Endodermal cell (in vitro differentiated cells): Measurements from ENCODE around the gene TMEM272. TPM values are rescaled to one million over a fixed set of nuclear protein-coding genes. Genes with fewer than 3 reads are reported as not detected.

Source experiments
- DNase-seq: peaks from one replicate; pipeline ENCODE4 v3.0.0-alpha.2; 2017
- H3K27ac ChIP-seq: 2 replicates; pipeline ENCODE4 v1.5.1; 2013; ENCODE audit warnings: mild to moderate bottlenecking, low read depth, low read length, moderate library complexity
- H3K27me3 ChIP-seq: 2 replicates; pipeline ENCODE4 v1.6.1; 2013; ENCODE audit warnings: mild to moderate bottlenecking, low read length, moderate library complexity; ENCODE audit not compliant: insufficient read depth, control insufficient read depth, poor library complexity, severe bottlenecking
- H3K36me3 ChIP-seq: 2 replicates; pipeline ENCODE4 v1.7.0; 2013; ENCODE audit warnings: mild to moderate bottlenecking, low read length, moderate library complexity; ENCODE audit not compliant: control insufficient read depth, insufficient read depth
- H3K4me1 ChIP-seq: one replicate; pipeline ENCODE4 v1.7.0; 2013; ENCODE audit warnings: low read length; ENCODE audit not compliant: control insufficient read depth, insufficient read depth
- H3K4me3 ChIP-seq: 2 replicates; pipeline ENCODE4 v1.5.1; 2013; ENCODE audit warnings: mild to moderate bottlenecking, low read length, moderate library complexity
- H3K9ac ChIP-seq: 2 replicates; pipeline ENCODE4 v1.6.1; 2013; ENCODE audit warnings: mild to moderate bottlenecking, low read length, moderate library complexity; ENCODE audit not compliant: poor library complexity, severe bottlenecking; ENCODE audit errors: extremely low read depth
- H3K9me3 ChIP-seq: 2 replicates; pipeline ENCODE4 v1.6.1; 2013; ENCODE audit warnings: mild to moderate bottlenecking, low read length, moderate library complexity; ENCODE audit not compliant: control insufficient read depth
- H3K27ac Mint-ChIP-seq: 2 replicates; pipeline ENCODE4 v1.8.0; 2020; ENCODE audit warnings: mixed read lengths
- H3K27me3 Mint-ChIP-seq: 2 replicates; pipeline ENCODE4 v1.8.0; 2021; ENCODE audit warnings: mild to moderate bottlenecking, mixed read lengths; ENCODE audit not compliant: insufficient read depth
- H3K36me3 Mint-ChIP-seq: 2 replicates; pipeline ENCODE4 v1.8.0; 2020; ENCODE audit warnings: low read depth, mixed read lengths
- H3K4me1 Mint-ChIP-seq: 2 replicates; pipeline ENCODE4 v1.8.0; 2020; ENCODE audit warnings: mixed read lengths
- H3K4me3 Mint-ChIP-seq: 2 replicates; pipeline ENCODE4 v1.8.0; 2020; ENCODE audit warnings: mild to moderate bottlenecking, moderate library complexity, mixed read lengths
- H3K9me3 Mint-ChIP-seq: 2 replicates; pipeline ENCODE4 v1.8.0; 2020; ENCODE audit warnings: mild to moderate bottlenecking, mixed read lengths
- WGBS, 2 experiments: methylation state at CpG; one replicate each; pipeline versions ENCODE4 v1.1.5 to v1.1.7; 2013; ENCODE audit warnings: missing lambda C conversion rate in 2 of 2, mixed read lengths in 1 of 2; ENCODE audit not compliant: insufficient coverage in 1 of 2, insufficient read length in 1 of 2; 5-methylcytosine and 5-hydroxymethylcytosine counted together
- total RNA-seq, 2 donors: library from RNA; stranded (reverse); fragmentation: NEBNext Ultra II Directional in 1 of 2; extraction: Animal tissue kit (Norgen Biotek cat#: 25700) in 1 of 2; gene quantifications; 2 replicates in 1 of 2; 3 replicates in 1 of 2; pipeline ENCODE4 v1.2.1, GENCODE V29; 2021
- TF ChIP-seq, protein P1 (sequence below): fragments of 200-600 bp; sonication (generic); conservative IDR thresholded peaks from 2 replicates; pipeline ENCODE4 v1.5.0; 2021; ENCODE audit warnings: antibody characterized with exemption, mild to moderate bottlenecking

The TMEM272 gene
- total RNA-seq, 2 donors from 2014 or later = 0.62 TPM

DNA sequence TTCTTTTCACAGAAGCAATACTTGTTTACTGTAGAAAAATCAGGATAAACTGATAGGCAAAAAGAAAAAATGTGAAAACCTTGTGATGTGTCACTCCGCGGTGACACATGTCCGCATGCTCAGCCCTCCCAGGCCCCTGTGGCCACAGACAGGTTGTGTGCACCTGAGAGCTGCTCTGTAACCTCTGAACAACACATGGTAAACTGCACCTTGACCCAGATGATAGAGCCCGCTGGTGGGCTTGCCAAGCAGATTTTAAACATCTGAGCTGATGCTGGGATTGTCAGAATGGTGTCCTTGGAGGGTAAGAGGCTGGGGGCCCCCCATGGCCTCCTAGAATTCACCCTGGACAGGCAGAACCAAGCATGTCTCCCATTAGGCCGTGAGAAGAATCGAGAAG, 74.8 kb downstream of the TMEM272 start:
- WGBS, 2 experiments = 89 to 94% methylated on average over 6 of the region's 6 CpGs
- TF ChIP-seq, protein P1, sequence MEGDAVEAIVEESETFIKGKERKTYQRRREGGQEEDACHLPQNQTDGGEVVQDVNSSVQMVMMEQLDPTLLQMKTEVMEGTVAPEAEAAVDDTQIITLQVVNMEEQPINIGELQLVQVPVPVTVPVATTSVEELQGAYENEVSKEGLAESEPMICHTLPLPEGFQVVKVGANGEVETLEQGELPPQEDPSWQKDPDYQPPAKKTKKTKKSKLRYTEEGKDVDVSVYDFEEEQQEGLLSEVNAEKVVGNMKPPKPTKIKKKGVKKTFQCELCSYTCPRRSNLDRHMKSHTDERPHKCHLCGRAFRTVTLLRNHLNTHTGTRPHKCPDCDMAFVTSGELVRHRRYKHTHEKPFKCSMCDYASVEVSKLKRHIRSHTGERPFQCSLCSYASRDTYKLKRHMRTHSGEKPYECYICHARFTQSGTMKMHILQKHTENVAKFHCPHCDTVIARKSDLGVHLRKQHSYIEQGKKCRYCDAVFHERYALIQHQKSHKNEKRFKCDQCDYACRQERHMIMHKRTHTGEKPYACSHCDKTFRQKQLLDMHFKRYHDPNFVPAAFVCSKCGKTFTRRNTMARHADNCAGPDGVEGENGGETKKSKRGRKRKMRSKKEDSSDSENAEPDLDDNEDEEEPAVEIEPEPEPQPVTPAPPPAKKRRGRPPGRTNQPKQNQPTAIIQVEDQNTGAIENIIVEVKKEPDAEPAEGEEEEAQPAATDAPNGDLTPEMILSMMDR = no peak
- H3K4me3 Mint-ChIP-seq = no peak overlapping the region
- Histone ChIP-seq H3K36me3 (peaks cover 5% of the 10 kb centered on the region), H3K9me3 (no peaks in the 10 kb centered on the region), H3K27me3 (no peaks in the 10 kb centered on the region), H3K4me3 (no peak overlapping the region), H3K9ac (no peak overlapping the region), H3K4me1 (no peaks in the 10 kb centered on the region), H3K27ac (no peak overlapping the region)
- H3K9me3 Mint-ChIP-seq = no peaks in the 10 kb centered on the region
- H3K27ac Mint-ChIP-seq = no peak overlapping the region
- DNase-seq = peak; percentile 35
- H3K4me1 Mint-ChIP-seq = peaks cover 3% of the 10 kb centered on the region
- peaks cover 13% of the 10 kb centered on the region for H3K36me3 Mint-ChIP-seq
- H3K27me3 Mint-ChIP-seq = no peaks in the 10 kb centered on the region

DNA sequence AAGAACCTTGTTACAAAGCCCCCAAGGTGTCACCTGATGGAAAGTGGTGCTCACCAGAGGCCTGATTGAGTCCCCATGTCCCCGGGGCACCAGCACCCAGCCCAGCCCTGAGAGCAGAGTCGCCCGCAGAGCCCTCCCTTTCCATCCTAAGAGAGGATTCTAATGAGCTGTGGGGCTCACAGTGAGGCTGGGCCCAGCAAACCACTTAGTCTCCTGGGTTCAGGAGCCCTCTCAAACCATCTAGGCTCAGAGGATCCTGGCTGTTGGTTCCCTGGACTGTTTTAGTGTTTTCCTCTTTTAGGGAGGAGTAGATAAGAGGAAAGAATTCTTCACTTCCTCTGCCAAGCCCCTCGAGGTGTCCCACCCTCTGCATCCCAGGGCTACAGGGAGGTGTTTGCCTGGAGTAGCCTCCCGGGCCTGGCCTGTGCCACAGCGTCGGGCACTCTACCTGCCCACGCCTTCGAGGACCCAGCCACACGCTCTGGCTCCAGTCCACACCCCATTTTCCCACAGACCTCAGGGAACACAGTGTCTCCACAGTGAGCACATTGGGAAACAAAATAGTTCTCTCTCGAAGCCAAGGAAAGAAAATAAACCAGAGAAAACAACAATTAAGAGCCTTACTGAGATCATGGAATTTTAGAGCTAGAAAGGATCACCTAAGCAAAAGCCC, 75.4 kb downstream of the TMEM272 start:
- peak; percentile 39 for DNase-seq
- no peaks in the 10 kb centered on the region for H3K9me3 ChIP-seq
- H3K27ac ChIP-seq = no peak overlapping the region
- 90 to 92% methylated on average over 2 to 11 of the region's 11 CpGs for WGBS, 2 experiments
- H3K4me3 ChIP-seq = no peak overlapping the region
- H3K36me3 ChIP-seq = peaks cover 5% of the 10 kb centered on the region
- no peaks in the 10 kb centered on the region for H3K9me3 Mint-ChIP-seq
- H3K4me1 ChIP-seq = no peaks in the 10 kb centered on the region
- peaks cover 3% of the 10 kb centered on the region for H3K4me1 Mint-ChIP-seq
- H3K4me3 Mint-ChIP-seq = no peak overlapping the region
- H3K27ac Mint-ChIP-seq = peak overlapping the region; percentile 68
- H3K27me3 Mint-ChIP-seq = no peaks in the 10 kb centered on the region
- H3K27me3 ChIP-seq = no peaks in the 10 kb centered on the region
- TF ChIP-seq, protein P1 = no peak
- H3K36me3 Mint-ChIP-seq = peaks cover 13% of the 10 kb centered on the region
- no peak overlapping the region for H3K9ac ChIP-seq

DNA sequence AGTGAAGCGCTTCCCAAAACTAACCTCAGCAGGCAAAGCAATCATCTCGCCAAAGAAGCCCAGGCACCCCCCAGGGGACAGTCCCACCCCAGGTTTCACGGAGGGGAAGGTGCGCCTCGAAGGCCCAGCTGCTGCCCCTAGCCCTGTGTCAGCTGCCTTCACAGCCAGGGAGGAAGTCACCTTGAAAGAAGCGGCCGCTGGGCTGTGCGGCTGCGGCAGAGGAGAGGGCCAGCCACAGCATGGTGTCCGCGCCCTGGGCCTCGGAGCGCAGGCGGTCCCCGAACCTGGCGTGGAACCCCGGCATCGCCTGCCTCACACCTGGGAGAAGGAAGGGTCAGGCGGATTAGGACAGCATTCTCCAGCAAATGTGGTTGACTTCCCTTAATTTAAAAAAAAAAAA, 76.0 kb downstream of the TMEM272 start:
- H3K36me3 ChIP-seq = peaks cover 5% of the 10 kb centered on the region
- Mint-ChIP-seq H3K9me3 (no peaks in the 10 kb centered on the region), H3K4me3 (no peak overlapping the region), H3K27ac (no peak overlapping the region), H3K36me3 (peaks cover 13% of the 10 kb centered on the region), H3K4me1 (peaks cover 3% of the 10 kb centered on the region), H3K27me3 (no peaks in the 10 kb centered on the region)
- no peak overlapping the region for H3K9ac ChIP-seq
- no peak for DNase-seq
- no peak overlapping the region for H3K27ac ChIP-seq
- no peaks in the 10 kb centered on the region for H3K4me1 ChIP-seq
- 92 to 95% methylated on average over 13 to 19 of the region's 19 CpGs for WGBS, 2 experiments
- H3K4me3 ChIP-seq = no peak overlapping the region
- no peaks in the 10 kb centered on the region for H3K27me3 ChIP-seq
- no peaks in the 10 kb centered on the region for H3K9me3 ChIP-seq
- TF ChIP-seq, protein P1 = no peak
